Esophagus squamous epithelium (tissue), 4 donors: ENCODE results near the gene APPBP2.

Experiments
- POLR2A ChIP-seq, 4 donors: fragments of 450-650 bp; IDR thresholded peaks; one replicate each; pipeline ENCODE4 v1.6.1; 2017; ENCODE audit warnings: antibody characterized with exemption in 4 of 4, mild to moderate bottlenecking in 4 of 4, moderate library complexity in 3 of 4
- TF ChIP-seq, protein P1 (sequence below), 6 experiments: fragments of 450-650 bp in 4 of 6; fragments of 200-600 bp in 2 of 6; sonication (generic) in 2 of 6; IDR thresholded peaks; one replicate each; pipeline ENCODE4 v1.5.1; 2016 to 2019; ENCODE audit warnings: antibody characterized with exemption in 6 of 6, mild to moderate bottlenecking in 4 of 6, moderate library complexity in 4 of 6

DNA sequence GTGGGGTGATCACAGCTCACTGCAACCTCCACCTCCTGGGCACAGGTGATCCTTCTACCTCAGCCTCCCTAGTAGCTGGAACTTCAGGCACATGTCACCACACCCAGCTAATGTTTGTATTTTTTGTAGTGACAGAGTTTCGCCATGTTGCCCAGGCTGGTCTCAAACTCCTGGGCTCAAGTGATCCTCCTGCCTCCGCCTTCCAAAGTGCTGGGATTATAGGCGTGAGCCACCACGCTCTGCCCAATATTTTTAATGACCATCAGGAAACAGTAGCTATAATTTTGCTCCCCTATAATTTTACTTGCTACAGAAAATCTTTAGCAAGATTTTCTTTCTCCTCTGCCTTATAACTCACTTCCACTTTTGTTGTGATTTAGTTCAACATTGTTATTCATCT lies 29.7 kb upstream of the APPBP2 start:
- no peak for TF ChIP-seq POLR2A (IDR thresholded peaks at IDR 0.05)
- TF ChIP-seq, protein P1, sequence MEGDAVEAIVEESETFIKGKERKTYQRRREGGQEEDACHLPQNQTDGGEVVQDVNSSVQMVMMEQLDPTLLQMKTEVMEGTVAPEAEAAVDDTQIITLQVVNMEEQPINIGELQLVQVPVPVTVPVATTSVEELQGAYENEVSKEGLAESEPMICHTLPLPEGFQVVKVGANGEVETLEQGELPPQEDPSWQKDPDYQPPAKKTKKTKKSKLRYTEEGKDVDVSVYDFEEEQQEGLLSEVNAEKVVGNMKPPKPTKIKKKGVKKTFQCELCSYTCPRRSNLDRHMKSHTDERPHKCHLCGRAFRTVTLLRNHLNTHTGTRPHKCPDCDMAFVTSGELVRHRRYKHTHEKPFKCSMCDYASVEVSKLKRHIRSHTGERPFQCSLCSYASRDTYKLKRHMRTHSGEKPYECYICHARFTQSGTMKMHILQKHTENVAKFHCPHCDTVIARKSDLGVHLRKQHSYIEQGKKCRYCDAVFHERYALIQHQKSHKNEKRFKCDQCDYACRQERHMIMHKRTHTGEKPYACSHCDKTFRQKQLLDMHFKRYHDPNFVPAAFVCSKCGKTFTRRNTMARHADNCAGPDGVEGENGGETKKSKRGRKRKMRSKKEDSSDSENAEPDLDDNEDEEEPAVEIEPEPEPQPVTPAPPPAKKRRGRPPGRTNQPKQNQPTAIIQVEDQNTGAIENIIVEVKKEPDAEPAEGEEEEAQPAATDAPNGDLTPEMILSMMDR (IDR thresholded peaks at IDR 0.05): no peak
